Astrocyte (in vitro differentiated cells and primary cell): Measurements from ENCODE around the gene NPR2. TPM values are rescaled to one million over a fixed set of nuclear protein-coding genes. Genes with fewer than 3 reads are reported as not detected.
A peak's percentile ranks its signal among the peaks of the same experiment; 100 is the strongest.

Experiments
- DNase-seq: peaks from one replicate; pipeline ENCODE4 v3.0.0-alpha.2; 2010; ENCODE audit warnings: low read depth
- FAIRE-seq: peaks from 2 replicates; lab custom pipeline; 2011; peaks lifted over from hg19 to GRCh38; lab: Jason Lieb, UNC
- H2AFZ ChIP-seq: 2 replicates; pipeline ENCODE4 v1.6.0; 2012; ENCODE audit warnings: low read depth, low read length, inconsistent platforms
- H3K27ac ChIP-seq: 2 replicates; pipeline ENCODE4 v1.5.1; 2011; ENCODE audit warnings: low read depth, low read length, inconsistent platforms
- H3K27me3 ChIP-seq: 2 replicates; pipeline ENCODE4 v1.6.0; 2011; ENCODE audit warnings: low read length, inconsistent platforms; ENCODE audit not compliant: insufficient read depth
- H3K36me3 ChIP-seq: 2 replicates; pipeline ENCODE4 v1.5.1; 2011; ENCODE audit warnings: low read length, inconsistent platforms; ENCODE audit not compliant: insufficient read depth
- H3K4me1 ChIP-seq: 2 replicates; pipeline ENCODE4 v1.5.1; 2011; ENCODE audit warnings: low read length, inconsistent platforms; ENCODE audit not compliant: insufficient read depth
- H3K4me2 ChIP-seq: 2 replicates; pipeline ENCODE4 v1.6.0; 2012; ENCODE audit warnings: low read length, inconsistent platforms
- H3K4me3 ChIP-seq: 2 replicates; pipeline ENCODE4 v1.5.1; 2011; ENCODE audit warnings: low read depth, mild to moderate bottlenecking, low read length, inconsistent platforms; ENCODE audit not compliant: insufficient read depth
- H3K79me2 ChIP-seq: 2 replicates; pipeline ENCODE4 v1.6.0; 2012; ENCODE audit warnings: mild to moderate bottlenecking, low read length, inconsistent platforms; ENCODE audit not compliant: insufficient read depth
- H3K9ac ChIP-seq: 2 replicates; pipeline ENCODE4 v1.6.0; 2012; ENCODE audit warnings: mild to moderate bottlenecking, low read length, inconsistent platforms
- H3K9me3 ChIP-seq: 2 replicates; pipeline ENCODE4 v1.5.1; 2012; ENCODE audit warnings: low read depth, mild to moderate bottlenecking, low read length, inconsistent platforms; ENCODE audit not compliant: insufficient read depth
- H4K20me1 ChIP-seq: 2 replicates; pipeline ENCODE4 v1.6.0; 2012; ENCODE audit warnings: low read length, inconsistent platforms; ENCODE audit not compliant: insufficient read depth
- H3K27ac Mint-ChIP-seq: one replicate; pipeline ENCODE4 v1.8.0; 2021; ENCODE audit warnings: mild to moderate bottlenecking, mixed read lengths; ENCODE audit not compliant: unreplicated experiment
- H3K27me3 Mint-ChIP-seq: one replicate; pipeline ENCODE4 v1.8.0; 2021; ENCODE audit warnings: low read depth, mixed read lengths; ENCODE audit not compliant: unreplicated experiment
- H3K36me3 Mint-ChIP-seq: one replicate; pipeline ENCODE4 v1.8.0; 2021; ENCODE audit warnings: low read depth, mixed read lengths; ENCODE audit not compliant: unreplicated experiment
- H3K4me1 Mint-ChIP-seq: one replicate; pipeline ENCODE4 v1.8.0; 2021; ENCODE audit warnings: low read depth, mixed read lengths; ENCODE audit not compliant: unreplicated experiment
- H3K4me3 Mint-ChIP-seq: one replicate; pipeline ENCODE4 v1.8.0; 2021; ENCODE audit warnings: mild to moderate bottlenecking, moderate library complexity, mixed read lengths; ENCODE audit not compliant: unreplicated experiment
- H3K9me3 Mint-ChIP-seq: one replicate; pipeline ENCODE4 v1.8.0; 2021; ENCODE audit warnings: mild to moderate bottlenecking, mixed read lengths; ENCODE audit not compliant: unreplicated experiment
- EZH2 ChIP-seq: IDR thresholded peaks from 2 replicates; pipeline ENCODE4 v1.6.1; 2012; ENCODE audit warnings: mild to moderate bottlenecking, low read length, inconsistent platforms; ENCODE audit not compliant: insufficient read depth
- total RNA-seq: library from RNA; stranded (reverse); gene quantifications from 2 replicates; pipeline ENCODE4 v1.2.1, GENCODE V29; 2021
- TF ChIP-seq, protein P1 (sequence below): IDR thresholded peaks from 2 replicates; pipeline ENCODE4 v1.5.1; 2011; ENCODE audit warnings: low read depth, mild to moderate bottlenecking, inconsistent platforms, low read length, moderate library complexity; ENCODE audit not compliant: insufficient read depth

NPR2 gene
- total RNA-seq, 1 donor from 2014 or later = 24.6 TPM

- no peaks in the 10 kb centered on the region for H3K9me3 ChIP-seq
- Mint-ChIP-seq H3K9me3 (no peaks in the 10 kb centered on the region), H3K4me3 (no peak overlapping the region), H3K27me3 (no peaks in the 10 kb centered on the region), H3K4me1 (peaks cover 22% of the 10 kb centered on the region), H3K27ac (no peak overlapping the region), H3K36me3 (peaks cover 37% of the 10 kb centered on the region)
- DNase-seq = no peak
- no peak for FAIRE-seq
- no peak overlapping the region for H3K4me2 ChIP-seq
- H3K79me2 ChIP-seq = peaks cover 63% of the 10 kb centered on the region
- H4K20me1 ChIP-seq = peaks cover 68% of the 10 kb centered on the region
- H3K27me3 ChIP-seq = no peaks in the 10 kb centered on the region
- H3K4me1 ChIP-seq = peaks cover 19% of the 10 kb centered on the region
- TF ChIP-seq EZH2 = no peak
- TF ChIP-seq, protein P1, sequence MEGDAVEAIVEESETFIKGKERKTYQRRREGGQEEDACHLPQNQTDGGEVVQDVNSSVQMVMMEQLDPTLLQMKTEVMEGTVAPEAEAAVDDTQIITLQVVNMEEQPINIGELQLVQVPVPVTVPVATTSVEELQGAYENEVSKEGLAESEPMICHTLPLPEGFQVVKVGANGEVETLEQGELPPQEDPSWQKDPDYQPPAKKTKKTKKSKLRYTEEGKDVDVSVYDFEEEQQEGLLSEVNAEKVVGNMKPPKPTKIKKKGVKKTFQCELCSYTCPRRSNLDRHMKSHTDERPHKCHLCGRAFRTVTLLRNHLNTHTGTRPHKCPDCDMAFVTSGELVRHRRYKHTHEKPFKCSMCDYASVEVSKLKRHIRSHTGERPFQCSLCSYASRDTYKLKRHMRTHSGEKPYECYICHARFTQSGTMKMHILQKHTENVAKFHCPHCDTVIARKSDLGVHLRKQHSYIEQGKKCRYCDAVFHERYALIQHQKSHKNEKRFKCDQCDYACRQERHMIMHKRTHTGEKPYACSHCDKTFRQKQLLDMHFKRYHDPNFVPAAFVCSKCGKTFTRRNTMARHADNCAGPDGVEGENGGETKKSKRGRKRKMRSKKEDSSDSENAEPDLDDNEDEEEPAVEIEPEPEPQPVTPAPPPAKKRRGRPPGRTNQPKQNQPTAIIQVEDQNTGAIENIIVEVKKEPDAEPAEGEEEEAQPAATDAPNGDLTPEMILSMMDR = no peak
- no peak overlapping the region for H3K27ac ChIP-seq
- H3K9ac ChIP-seq = no peak overlapping the region
- no peak overlapping the region for H3K4me3 ChIP-seq
- H3K36me3 ChIP-seq = peaks cover 38% of the 10 kb centered on the region
- H2AFZ ChIP-seq = no peak overlapping the region
These were observed 47.4 kb upstream of the NPR2 start for GRCh38 chr9:35743880-35744518.

DNA sequence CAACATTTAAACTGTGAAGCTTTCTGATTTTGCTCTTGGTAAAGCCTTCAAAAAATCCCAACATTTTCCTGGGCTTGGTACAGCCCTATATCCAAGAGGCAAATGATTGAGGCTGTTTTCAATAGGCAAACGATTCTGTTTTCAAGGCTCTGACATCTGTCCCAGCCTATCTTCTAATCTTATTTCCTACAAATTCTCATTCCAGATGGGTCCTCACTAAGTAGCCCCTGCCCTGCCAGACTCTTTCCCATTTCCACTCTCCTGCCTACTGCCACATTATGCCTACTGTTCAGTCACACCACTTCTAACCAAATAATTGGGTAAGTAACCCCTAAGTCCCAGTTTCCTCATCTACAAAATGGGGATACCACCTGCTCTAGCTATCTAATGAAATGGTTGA is 45.8 kb upstream of the NPR2 start:
- DNase-seq = no peak
- Mint-ChIP-seq H3K36me3 (peaks cover 33% of the 10 kb centered on the region), H3K27ac (no peak overlapping the region), H3K4me3 (peak overlapping the region; percentile 83), H3K4me1 (peaks cover 22% of the 10 kb centered on the region), H3K9me3 (no peaks in the 10 kb centered on the region), H3K27me3 (no peaks in the 10 kb centered on the region)
- Histone ChIP-seq H3K79me2 (peaks cover 78% of the 10 kb centered on the region), H3K36me3 (peaks cover 27% of the 10 kb centered on the region), H3K9ac (no peak overlapping the region), H3K4me2 (peak overlapping the region; percentile 95), H3K9me3 (no peaks in the 10 kb centered on the region), H3K4me3 (peak overlapping the region; percentile 1), H3K27me3 (no peaks in the 10 kb centered on the region), H3K4me1 (peaks cover 26% of the 10 kb centered on the region), H2AFZ (no peak overlapping the region), H3K27ac (no peak overlapping the region), H4K20me1 (peaks cover 61% of the 10 kb centered on the region)
- no peak for FAIRE-seq
- TF ChIP-seq, protein P1 = no peak
- TF ChIP-seq EZH2 = no peak

GRCh38 chr9:35746583-35746982 is 44.8 kb upstream of the NPR2 start:
- peaks cover 24% of the 10 kb centered on the region for H3K36me3 Mint-ChIP-seq
- DNase-seq = no peak
- peak overlapping the region; percentile 83 for H3K4me3 Mint-ChIP-seq
- Histone ChIP-seq H4K20me1 (peaks cover 57% of the 10 kb centered on the region), H3K9me3 (no peaks in the 10 kb centered on the region), H3K27ac (no peak overlapping the region), H3K4me3 (peak overlapping the region; percentile 92), H3K4me1 (peaks cover 26% of the 10 kb centered on the region), H3K9ac (peak overlapping the region; percentile 13), H3K79me2 (peaks cover 80% of the 10 kb centered on the region), H2AFZ (no peak overlapping the region), H3K27me3 (no peaks in the 10 kb centered on the region), H3K4me2 (peak overlapping the region; percentile 95), H3K36me3 (peaks cover 31% of the 10 kb centered on the region)
- H3K9me3 Mint-ChIP-seq = no peaks in the 10 kb centered on the region
- FAIRE-seq = no peak
- H3K27ac Mint-ChIP-seq = no peak overlapping the region
- no peak for TF ChIP-seq EZH2
- TF ChIP-seq, protein P1 = no peak
- H3K27me3 Mint-ChIP-seq = no peaks in the 10 kb centered on the region
- H3K4me1 Mint-ChIP-seq = peaks cover 22% of the 10 kb centered on the region
